ENCODE results near the gene PLCL2. TPM values are rescaled to one million over a fixed set of nuclear protein-coding genes. Genes with fewer than 3 reads are reported as not detected.
"Not testable (repeated sequence)": the region's sequence is repeated elsewhere in the genome, so short reads cannot be mapped to it uniquely, and the experiment has no call there.

Gene PLCL2
- total RNA-seq, 1 donor from 2014 or later, result 72.9 TPM

- ATAC-seq (no peak), DNase-seq (ENCODE audit: missing footprints) (no peak)
- intact Hi-C loops (cut with DNase I), result no loop called here
Measured at GRCh38 chr3:17110660-17111396, 226.1 kb downstream of the PLCL2 start.

GRCh38 chr3:17111586-17111985 is 226.8 kb downstream of the PLCL2 start:
- ATAC-seq (no peak), DNase-seq (ENCODE audit: missing footprints) (no peak)
- intact Hi-C loops (cut with DNase I), result no loop called here

DNA sequence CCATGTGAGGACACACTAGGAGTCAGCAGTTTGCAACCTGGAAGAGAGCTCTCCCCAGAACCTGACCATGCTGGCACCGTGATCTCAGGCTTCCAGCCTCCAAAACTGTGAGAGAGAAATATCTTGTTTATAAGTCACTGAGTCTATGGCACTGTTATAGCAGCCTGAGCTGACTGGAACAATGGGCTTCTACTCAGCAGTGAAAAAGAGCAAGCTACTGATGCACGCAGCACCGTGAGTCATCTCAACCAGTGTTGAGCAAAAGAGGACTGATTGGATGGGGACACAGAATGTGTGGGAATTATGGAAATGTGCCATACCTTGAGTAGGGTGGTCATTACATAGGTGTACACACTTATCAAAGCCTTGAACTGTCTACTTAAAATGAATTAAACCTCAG is 230.4 kb downstream of the PLCL2 start:
- no peak for DNase-seq (ENCODE audit: missing footprints)
- intact Hi-C loops (cut with DNase I), result no loop called here
- no peak for ATAC-seq

DNA sequence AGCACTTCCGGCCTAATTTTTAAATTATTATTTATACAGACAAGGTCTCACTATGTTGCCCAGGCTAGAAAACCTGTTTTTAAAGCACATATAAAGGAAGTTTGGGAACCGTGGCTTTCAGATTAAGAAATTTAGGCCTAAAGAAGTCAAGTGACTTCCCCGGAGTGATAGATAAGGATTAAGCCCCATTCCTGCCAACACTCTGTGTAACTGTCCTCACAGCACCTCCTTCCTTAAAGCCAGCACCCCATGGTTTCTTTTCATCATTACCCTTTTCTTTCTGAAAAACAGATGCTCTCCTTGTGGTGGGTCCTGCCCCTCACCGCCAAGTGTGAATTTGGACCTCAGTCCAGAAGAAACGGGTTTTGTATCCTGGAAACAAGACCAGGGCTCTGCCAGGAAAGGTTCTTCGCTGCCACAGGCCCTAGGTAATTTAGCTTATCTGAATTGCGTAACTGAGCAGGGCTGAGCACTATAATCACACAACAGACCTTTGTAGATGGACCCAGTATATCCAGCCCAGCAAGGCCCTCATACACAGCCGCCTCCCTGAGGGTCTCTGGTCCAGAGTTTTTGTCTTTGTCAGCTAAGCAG is 231.3 kb downstream of the PLCL2 start:
- no peak for DNase-seq (ENCODE audit: missing footprints)
- ATAC-seq, result no peak
- intact Hi-C loops (cut with DNase I), result no loop called here

GRCh38 chr3:17118771-17119170 is 234.0 kb downstream of the PLCL2 start:
- no peak for DNase-seq (ENCODE audit: missing footprints)
- intact Hi-C loops (cut with DNase I), result no loop called here
- ATAC-seq, result no peak

DNA sequence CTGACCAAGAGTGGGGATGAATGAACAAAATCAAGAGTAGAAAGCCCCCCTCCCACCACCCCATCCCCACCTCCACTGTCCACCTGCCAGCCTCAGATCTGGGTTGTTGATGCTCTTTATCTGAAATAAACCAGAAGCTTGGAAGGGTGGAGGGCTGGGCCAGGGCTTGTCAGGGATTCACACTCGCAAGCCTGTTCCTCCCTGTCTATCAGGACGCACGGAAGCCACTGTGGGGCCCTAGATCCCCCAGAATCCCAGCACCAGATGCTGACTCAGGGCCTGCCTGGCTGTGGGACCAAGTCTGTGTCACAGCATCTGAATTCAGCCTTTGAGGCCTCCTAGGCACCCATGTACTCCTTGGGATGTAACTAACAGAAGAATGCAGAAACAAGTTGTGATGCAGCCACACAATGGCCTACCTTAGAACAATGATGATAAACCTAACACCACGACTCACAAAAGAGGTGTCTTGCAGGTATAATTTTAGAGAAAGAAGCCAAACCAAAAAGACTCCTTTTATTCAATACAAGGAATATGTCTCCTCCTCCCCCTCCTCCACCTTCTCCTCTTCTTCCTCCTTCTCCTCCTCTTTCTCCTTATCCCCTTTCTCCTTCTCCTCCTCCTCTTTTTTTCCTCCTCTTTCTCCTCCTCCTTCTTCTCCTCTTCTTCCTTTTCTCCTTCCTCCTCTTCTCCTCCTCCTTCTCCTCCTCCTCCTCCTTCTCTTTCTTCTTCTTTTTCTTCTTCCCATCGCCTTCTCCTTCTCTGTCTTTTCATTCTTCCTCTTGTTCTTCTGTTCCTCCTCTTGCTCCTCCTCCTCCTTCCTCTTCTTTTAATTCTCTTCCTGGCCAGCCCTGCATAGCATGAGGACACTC is 234.7 kb downstream of the PLCL2 start:
- intact Hi-C loops (cut with DNase I), result no loop called here
- no peak for DNase-seq (ENCODE audit: missing footprints)
- ATAC-seq, result no peak

DNA sequence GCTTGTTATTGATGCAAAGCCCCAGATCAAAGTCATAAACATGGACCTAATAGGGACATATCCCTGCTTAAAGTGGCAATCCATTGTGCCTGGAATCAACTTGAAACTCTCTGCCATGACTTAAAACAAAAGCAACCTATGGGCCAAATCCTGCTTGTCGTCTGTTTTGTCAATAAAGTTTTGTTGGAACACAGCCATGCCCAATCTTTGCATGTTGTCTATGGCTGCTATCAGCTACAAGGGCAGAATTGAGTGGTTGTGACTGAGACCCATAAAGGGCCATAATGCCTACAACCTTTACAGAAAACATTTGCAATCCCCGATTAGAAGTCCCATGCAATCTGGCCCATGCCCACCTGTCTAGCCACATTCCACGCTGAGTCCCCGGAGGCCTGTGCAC is 235.4 kb downstream of the PLCL2 start:
- intact Hi-C loops (cut with DNase I), result no loop called here
- ATAC-seq (no peak), DNase-seq (ENCODE audit: missing footprints) (no peak)

GRCh38 chr3:17121336-17121735 is 236.6 kb downstream of the PLCL2 start:
- ATAC-seq (no peak), DNase-seq (ENCODE audit: missing footprints) (no peak)
- intact Hi-C loops (cut with DNase I), result no loop called here

GRCh38 chr3:17122758-17123157 is 238.0 kb downstream of the PLCL2 start:
- ATAC-seq (no peak), DNase-seq (ENCODE audit: missing footprints) (no peak)
- intact Hi-C loops (cut with DNase I), result no loop called here

GRCh38 chr3:17125738-17126442 is 241.1 kb downstream of the PLCL2 start:
- DNase-seq (ENCODE audit: missing footprints), result no peak
- no peak for ATAC-seq
- intact Hi-C loops (cut with DNase I), result no loop called here

DNA sequence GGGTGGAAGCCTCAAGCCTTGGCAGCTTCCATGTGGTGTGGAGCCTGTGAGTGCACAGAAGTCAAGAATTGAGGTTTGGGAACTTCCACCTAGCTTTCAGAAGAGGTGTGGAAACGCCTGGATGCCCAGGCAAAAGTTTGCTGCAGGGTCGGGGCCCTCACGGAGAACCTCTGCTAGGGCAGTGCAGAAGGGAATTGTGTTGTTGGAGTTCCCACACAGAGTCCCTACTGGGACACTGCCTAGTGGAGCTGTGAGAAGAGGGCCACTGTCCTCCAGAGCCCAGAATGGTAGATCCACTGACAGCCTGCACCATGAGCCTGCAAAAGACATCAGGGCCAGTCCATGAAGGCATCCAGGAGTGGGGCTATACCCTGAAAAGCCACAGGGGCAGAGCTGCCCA is 243.9 kb downstream of the PLCL2 start:
- DNase-seq (ENCODE audit: missing footprints); intact Hi-C loops (cut with DNase I); ATAC-seq: not testable (repeated sequence)

DNA sequence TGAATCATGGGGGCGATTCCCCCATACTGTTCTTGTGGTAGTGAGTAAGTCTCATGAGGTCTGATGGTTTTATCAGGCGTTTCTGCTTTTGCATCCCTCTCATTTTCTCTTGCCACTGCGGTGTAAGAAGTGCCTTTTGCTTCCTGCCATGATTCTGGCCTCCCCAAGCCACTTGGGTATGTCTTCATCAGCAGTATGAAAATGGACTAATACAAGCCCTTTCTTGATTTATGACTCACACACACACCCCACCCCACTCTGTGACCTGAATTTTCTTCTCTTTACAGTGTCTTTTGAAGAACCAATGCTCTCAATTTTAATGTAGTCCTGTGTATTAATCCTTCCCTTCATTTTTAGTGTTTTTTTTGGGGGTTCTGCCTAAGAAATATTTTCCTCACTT is 244.8 kb downstream of the PLCL2 start:
- intact Hi-C loops (cut with DNase I), result no loop called here
- DNase-seq (ENCODE audit: missing footprints), result no peak
- ATAC-seq, result no peak

DNA sequence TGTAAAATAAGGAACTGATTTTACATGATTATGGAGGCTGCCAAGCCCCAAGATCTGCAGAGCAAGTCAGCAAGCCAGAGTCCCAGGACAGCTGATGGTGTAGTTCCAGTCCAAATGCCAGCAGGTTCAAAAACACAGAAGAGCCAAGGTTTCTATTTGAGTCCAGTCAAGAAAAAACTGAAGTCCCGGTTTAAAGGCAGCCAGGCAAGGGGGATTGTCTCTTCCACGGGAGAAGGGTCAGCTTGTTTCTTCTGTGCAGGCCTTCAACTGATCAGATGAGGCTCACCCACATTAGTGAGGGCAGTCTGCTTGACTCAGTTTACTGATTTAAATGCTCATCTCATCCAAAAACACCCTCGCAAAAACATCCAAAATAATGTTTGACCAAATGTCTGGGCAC is 246.2 kb downstream of the PLCL2 start:
- intact Hi-C loops (cut with DNase I), result loop anchor here (5.0 kb wide), 1 partner anchor 44 kb away; no protein-coding TSS in a partner anchor
- ATAC-seq (no peak), DNase-seq (ENCODE audit: missing footprints) (no peak)

- intact Hi-C loops (cut with DNase I), result loop anchor here (5.0 kb wide), 1 partner anchor 45 kb away; no protein-coding TSS in a partner anchor
- no peak for DNase-seq (ENCODE audit: missing footprints)
- no peak for ATAC-seq
Measured at GRCh38 chr3:17132286-17133115, 247.7 kb downstream of the PLCL2 start.

- intact Hi-C loops (cut with DNase I), result loop anchor here (5.0 kb wide), 1 partner anchor 47 kb away; no protein-coding TSS in a partner anchor
- no peak for ATAC-seq
- no peak for DNase-seq (ENCODE audit: missing footprints)
Measured at GRCh38 chr3:17133632-17134545, 249.1 kb downstream of the PLCL2 start.

DNA sequence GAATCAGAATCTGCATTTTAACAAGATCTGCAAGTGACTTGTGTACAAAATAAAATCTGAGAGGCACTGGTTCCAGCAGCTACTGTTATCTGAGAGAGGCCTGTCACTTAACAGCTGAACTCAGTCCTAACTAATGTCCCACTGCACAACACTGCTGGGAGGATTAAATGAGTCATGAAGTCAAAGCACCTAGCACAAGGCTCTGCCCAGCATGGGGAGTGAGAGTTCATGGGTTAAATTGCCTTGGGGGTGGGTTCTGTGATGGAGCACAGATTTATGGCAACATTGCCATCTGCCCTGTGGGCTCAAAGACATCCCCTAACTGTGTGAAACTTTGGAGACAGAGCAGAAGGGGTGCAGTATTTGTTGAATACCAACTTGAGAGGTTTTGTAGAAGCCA is 250.9 kb downstream of the PLCL2 start:
- intact Hi-C loops (cut with DNase I), result loop anchor here (5.0 kb wide), 1 partner anchor 248 kb away; no protein-coding TSS in a partner anchor
- ATAC-seq, result no peak
- no peak for DNase-seq (ENCODE audit: missing footprints)

- ATAC-seq, result peak; percentile 83
- DNase-seq (ENCODE audit: missing footprints), result peak; percentile 74
- intact Hi-C loops (cut with DNase I), result loop anchor here (5.0 kb wide), 1 partner anchor 249 kb away; no protein-coding TSS in a partner anchor
Measured at GRCh38 chr3:17136136-17136721, 251.5 kb downstream of the PLCL2 start.

Measured in Right ventricle myocardium inferior (tissue), 1 donor.